ACHN (cell line): ENCODE data around the gene TRIM42.

Experiments used
- DNase-seq: peaks from one replicate; pipeline ENCODE4 v3.0.0-alpha.2; 2015
- in situ Hi-C: cut with HindIII; loops from 2 replicates; pipeline ENCODE4 v1.10.0; 2017; ENCODE audit warnings: low sequenced_read_pairs, low pct_ligation_motif_present, low pct_unique_long_range_greater_than_20kb

The TRIM42 gene

GRCh38 chr3:140706360-140706759, 28.5 kb downstream of the TRIM42 start:
- DNase-seq, result no peak
- in situ Hi-C loops, result no loop called here

GRCh38 chr3:140708815-140709214, 31.0 kb downstream of the TRIM42 start:
- no peak for DNase-seq
- in situ Hi-C loops, result no loop called here

GRCh38 chr3:140709751-140710150, 31.9 kb downstream of the TRIM42 start:
- in situ Hi-C loops, result no loop called here
- DNase-seq, result no peak

GRCh38 chr3:140710711-140711389, 33.0 kb downstream of the TRIM42 start:
- no peak for DNase-seq
- in situ Hi-C loops, result no loop called here

GRCh38 chr3:140711390-140712035, 33.6 kb downstream of the TRIM42 start:
- in situ Hi-C loops, result no loop called here

GRCh38 chr3:140712301-140712700, 34.4 kb downstream of the TRIM42 start:
- DNase-seq, result no peak
- in situ Hi-C loops, result no loop called here

More at GRCh38 chr3:140711390-140712035, 33.6 kb downstream of the TRIM42 start:
- no peak for DNase-seq

- DNase-seq, result no peak
- in situ Hi-C loops, result no loop called here
These were observed 37.2 kb downstream of the TRIM42 start for GRCh38 chr3:140715035-140715434.

GRCh38 chr3:140717921-140718320, 40.1 kb downstream of the TRIM42 start:
- in situ Hi-C loops, result no loop called here
- DNase-seq, result no peak

- in situ Hi-C loops, result no loop called here
These were observed 42.2 kb downstream of the TRIM42 start for GRCh38 chr3:140719841-140720614.

GRCh38 chr3:140723576-140723975, 45.7 kb downstream of the TRIM42 start:
- in situ Hi-C loops, result no loop called here
- DNase-seq, result no peak

More at GRCh38 chr3:140719841-140720614, 42.2 kb downstream of the TRIM42 start:
- DNase-seq, result no peak

GRCh38 chr3:140724856-140725812, 47.3 kb downstream of the TRIM42 start:
- in situ Hi-C loops, result no loop called here
- DNase-seq, result peak; percentile 43

GRCh38 chr3:140726066-140726465, 48.2 kb downstream of the TRIM42 start:
- in situ Hi-C loops, result no loop called here
- no peak for DNase-seq

- no peak for DNase-seq
- in situ Hi-C loops, result no loop called here
These were observed 50.0 kb downstream of the TRIM42 start for GRCh38 chr3:140727886-140728285.

- DNase-seq, result no peak
- in situ Hi-C loops, result no loop called here
These were observed 53.7 kb downstream of the TRIM42 start for GRCh38 chr3:140731440-140732119.

- in situ Hi-C loops, result no loop called here
- no peak for DNase-seq
These were observed 55.8 kb downstream of the TRIM42 start for GRCh38 chr3:140733623-140734022.

GRCh38 chr3:140736863-140737460, 59.1 kb downstream of the TRIM42 start:
- DNase-seq, result peak; percentile 48
- in situ Hi-C loops, result no loop called here

GRCh38 chr3:140742116-140742515, 64.3 kb downstream of the TRIM42 start:
- DNase-seq, result no peak
- in situ Hi-C loops, result no loop called here

GRCh38 chr3:140748171-140748570, 70.3 kb downstream of the TRIM42 start:
- in situ Hi-C loops, result no loop called here
- DNase-seq, result no peak
